MM.1S (cell line): ENCODE data around the gene SIRT7.
"Not testable (repeated sequence)": the region's sequence is repeated elsewhere in the genome, so short reads cannot be mapped to it uniquely, and the experiment has no call there.

Source experiments
- DNase-seq: peaks from one replicate; pipeline ENCODE4 v3.0.0-alpha.2; 2015
- H2AFZ ChIP-seq: fragments of 300-600 bp; sonication (generic); 2 replicates; pipeline ENCODE4 v1.6.0; 2016; ENCODE audit warnings: antibody characterized with exemption, low read length
- H3F3A ChIP-seq: fragments of 300-600 bp; sonication (generic); 2 replicates; pipeline ENCODE4 v1.6.1; 2016; ENCODE audit warnings: mild to moderate bottlenecking, antibody characterized with exemption, low read length, moderate library complexity, mixed read lengths; ENCODE audit not compliant: insufficient read depth
- H3K27ac ChIP-seq: fragments of 300-600 bp; sonication (generic); 2 replicates; pipeline ENCODE4 v1.5.1; 2016; ENCODE audit warnings: mild to moderate bottlenecking, low read length
- H3K27me3 ChIP-seq: fragments of 300-600 bp; sonication (generic); replicated peaks from 2 replicates; pipeline ENCODE4 v1.6.0; 2016; ENCODE audit warnings: low read length; ENCODE audit not compliant: insufficient read depth
- H3K36me3 ChIP-seq: fragments of 300-600 bp; sonication (generic); replicated peaks from 2 replicates; pipeline ENCODE4 v1.6.1; 2016; ENCODE audit warnings: mild to moderate bottlenecking, low read length, mixed read lengths; ENCODE audit not compliant: insufficient read depth
- H3K4me1 ChIP-seq: fragments of 300-600 bp; sonication (generic); 2 replicates; pipeline ENCODE4 v1.6.1; 2016; ENCODE audit warnings: low read length, mixed read lengths
- H3K4me2 ChIP-seq: fragments of 300-600 bp; sonication (generic); 2 replicates; pipeline ENCODE4 v1.6.0; 2016; ENCODE audit warnings: low read depth, low read length
- H3K4me3 ChIP-seq: fragments of 300-600 bp; sonication (generic); 2 replicates; pipeline ENCODE4 v1.5.1; 2016; ENCODE audit warnings: low read length, mixed read lengths
- H3K79me2 ChIP-seq: fragments of 300-600 bp; sonication (generic); 2 replicates; pipeline ENCODE4 v1.6.1; 2016; ENCODE audit warnings: mixed run types, low read length, mixed read lengths
- H3K9ac ChIP-seq: fragments of 300-600 bp; sonication (generic); 2 replicates; pipeline ENCODE4 v1.6.1; 2016; ENCODE audit warnings: low read length, mixed read lengths
- H3K9me2 ChIP-seq: fragments of 300-600 bp; sonication (generic); replicated peaks from 2 replicates; pipeline ENCODE4 v1.6.1; 2016; ENCODE audit warnings: mild to moderate bottlenecking, low read length, mixed read lengths; ENCODE audit not compliant: insufficient read depth
- H3K9me3 ChIP-seq: fragments of 300-600 bp; sonication (generic); replicated peaks from 2 replicates; pipeline ENCODE4 v1.6.1; 2016; ENCODE audit warnings: mild to moderate bottlenecking, low read length, mixed read lengths; ENCODE audit not compliant: insufficient read depth
- H4K20me1 ChIP-seq: fragments of 300-600 bp; sonication (generic); 2 replicates; pipeline ENCODE4 v1.6.1; 2016; ENCODE audit warnings: mild to moderate bottlenecking, low read length, moderate library complexity, mixed read lengths; ENCODE audit not compliant: insufficient read depth
- EZH2 ChIP-seq: fragments of 300-600 bp; sonication (generic); optimal IDR thresholded peaks from 2 replicates; pipeline ENCODE3; 2017; ENCODE audit warnings: low read depth, mild to moderate bottlenecking, antibody characterized with exemption, low read length, mixed read lengths
- EZH2phosphoT487 ChIP-seq: fragments of 300-600 bp; sonication (generic); IDR thresholded peaks from 2 replicates; pipeline ENCODE4 v1.6.1; 2018; ENCODE audit warnings: antibody characterized with exemption, low read length
- TF ChIP-seq, protein P1 (sequence below): fragments of 300-600 bp; sonication (generic); IDR thresholded peaks from 2 replicates; pipeline ENCODE4 v1.5.1; 2016; ENCODE audit warnings: antibody characterized with exemption, low read length, mixed read lengths

The SIRT7 gene

GRCh38 chr17:81921537-81921862, 3.5 kb upstream of the SIRT7 start:
- TF ChIP-seq EZH2phosphoT487: no peak
- no peak for TF ChIP-seq EZH2
- TF ChIP-seq, protein P1, sequence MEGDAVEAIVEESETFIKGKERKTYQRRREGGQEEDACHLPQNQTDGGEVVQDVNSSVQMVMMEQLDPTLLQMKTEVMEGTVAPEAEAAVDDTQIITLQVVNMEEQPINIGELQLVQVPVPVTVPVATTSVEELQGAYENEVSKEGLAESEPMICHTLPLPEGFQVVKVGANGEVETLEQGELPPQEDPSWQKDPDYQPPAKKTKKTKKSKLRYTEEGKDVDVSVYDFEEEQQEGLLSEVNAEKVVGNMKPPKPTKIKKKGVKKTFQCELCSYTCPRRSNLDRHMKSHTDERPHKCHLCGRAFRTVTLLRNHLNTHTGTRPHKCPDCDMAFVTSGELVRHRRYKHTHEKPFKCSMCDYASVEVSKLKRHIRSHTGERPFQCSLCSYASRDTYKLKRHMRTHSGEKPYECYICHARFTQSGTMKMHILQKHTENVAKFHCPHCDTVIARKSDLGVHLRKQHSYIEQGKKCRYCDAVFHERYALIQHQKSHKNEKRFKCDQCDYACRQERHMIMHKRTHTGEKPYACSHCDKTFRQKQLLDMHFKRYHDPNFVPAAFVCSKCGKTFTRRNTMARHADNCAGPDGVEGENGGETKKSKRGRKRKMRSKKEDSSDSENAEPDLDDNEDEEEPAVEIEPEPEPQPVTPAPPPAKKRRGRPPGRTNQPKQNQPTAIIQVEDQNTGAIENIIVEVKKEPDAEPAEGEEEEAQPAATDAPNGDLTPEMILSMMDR: no peak
- no peak for DNase-seq
- H3K9me3 ChIP-seq: no peaks in the 10 kb centered on the region
- no peak overlapping the region for H3K4me3 ChIP-seq
- peaks cover 84% of the 10 kb centered on the region for H3K79me2 ChIP-seq
- peaks cover 35% of the 10 kb centered on the region for H3F3A ChIP-seq
- H3K9me2 ChIP-seq: no peaks in the 10 kb centered on the region
- no peak overlapping the region for H3K9ac ChIP-seq
- H3K27ac ChIP-seq: no peak overlapping the region
- H3K4me2 ChIP-seq: no peak overlapping the region
- H3K36me3 ChIP-seq: no peaks in the 10 kb centered on the region
- no peak overlapping the region for H2AFZ ChIP-seq
- 0 out of 2 replicates have a peak, but pooled peaks cover 3% of the 10 kb centered on the region for H4K20me1 ChIP-seq
- no peaks in the 10 kb centered on the region for H3K27me3 ChIP-seq
- H3K4me1 ChIP-seq: peaks cover 23% of the 10 kb centered on the region

DNA sequence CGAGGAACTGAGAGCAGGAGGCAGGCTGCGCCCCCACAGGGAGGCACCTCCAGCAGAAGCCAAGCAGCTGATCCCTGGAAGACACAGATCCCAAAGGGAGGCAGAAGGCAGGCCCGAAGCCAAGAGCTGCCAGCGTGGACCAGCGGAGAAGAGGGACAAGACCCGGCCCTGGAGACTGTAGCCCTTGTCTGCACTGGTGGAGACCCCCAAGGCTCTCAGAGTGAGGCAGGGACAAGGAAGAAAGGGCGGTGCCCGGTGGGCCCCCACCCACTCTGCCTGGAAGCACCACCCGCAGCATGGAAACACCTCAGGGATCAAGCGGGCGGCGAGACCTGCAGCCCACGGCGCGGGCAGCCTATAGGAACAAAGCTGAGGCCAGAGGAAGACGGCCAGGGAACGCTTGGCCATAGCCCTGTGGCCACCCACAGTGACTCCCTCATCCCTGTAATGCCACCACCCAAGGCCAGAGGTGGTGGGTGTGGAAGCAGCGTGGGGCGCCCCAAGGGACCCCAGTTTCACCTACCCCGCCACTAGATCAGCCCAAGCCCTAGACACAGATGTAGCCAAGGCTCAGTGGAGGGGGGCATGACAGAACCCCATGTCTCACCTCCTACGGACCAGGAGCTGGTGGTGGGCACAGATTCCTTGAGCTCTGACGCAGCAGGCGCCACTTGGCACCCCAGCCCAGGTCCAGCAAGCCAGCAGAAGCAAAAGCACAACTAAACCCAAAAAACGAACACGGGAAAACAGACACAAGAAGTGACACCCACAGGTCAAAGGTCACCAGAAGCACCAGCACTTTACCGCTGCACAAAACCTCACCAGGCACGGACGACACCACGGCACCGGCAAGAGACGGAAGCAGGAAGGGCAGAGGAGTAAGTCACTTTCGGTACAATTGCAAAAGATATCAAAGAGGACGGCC, 2.9 kb upstream of the SIRT7 start:
- Histone ChIP-seq H3K9me2 (no peaks in the 10 kb centered on the region), H3F3A (peaks cover 29% of the 10 kb centered on the region), H3K79me2 (peaks cover 84% of the 10 kb centered on the region), H3K36me3 (no peaks in the 10 kb centered on the region), H2AFZ (no peak overlapping the region), H3K27me3 (no peaks in the 10 kb centered on the region), H3K27ac (no peak overlapping the region), H3K4me1 (peaks cover 18% of the 10 kb centered on the region), H3K4me3 (no peak overlapping the region), H3K9me3 (no peaks in the 10 kb centered on the region), H4K20me1 (no peaks in the 10 kb centered on the region), H3K4me2 (no peak overlapping the region), H3K9ac (no peak overlapping the region)
- TF ChIP-seq, protein P1: no peak
- no peak for TF ChIP-seq EZH2phosphoT487
- no peak for TF ChIP-seq EZH2
- DNase-seq: no peak

DNA sequence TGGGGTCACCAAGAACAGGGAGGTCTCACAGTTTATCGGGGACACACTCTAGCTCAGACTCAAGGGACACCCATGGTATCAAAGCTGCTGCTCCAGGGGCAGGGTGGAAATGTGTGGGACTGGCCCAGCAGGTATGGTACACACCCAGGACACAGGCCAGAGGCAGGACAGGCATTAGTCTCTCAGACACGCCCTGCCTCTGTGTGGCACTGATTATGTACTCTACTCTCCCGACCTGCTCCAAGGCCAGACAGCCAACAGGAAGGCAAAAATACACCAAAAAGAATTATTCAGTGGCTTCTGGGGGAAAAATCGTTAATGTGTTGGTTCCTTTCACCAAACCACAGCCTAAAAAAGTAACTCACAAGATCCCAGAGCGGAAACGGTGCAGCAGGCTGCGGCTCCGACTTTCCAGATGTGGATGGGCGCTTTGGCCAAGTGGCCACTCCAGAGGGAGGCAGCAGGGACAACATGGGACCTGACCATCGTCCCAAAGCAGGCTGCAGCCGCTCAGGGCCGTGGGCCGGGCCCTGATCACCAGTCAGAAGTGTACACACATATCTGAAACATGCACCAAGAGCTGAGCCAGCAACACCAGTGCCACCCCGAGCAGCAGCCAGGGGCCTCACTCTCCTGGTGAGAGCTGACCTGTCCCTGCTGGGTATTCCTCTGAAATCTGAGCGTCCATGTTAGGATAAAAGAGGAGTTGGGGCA, 1.0 kb upstream of the SIRT7 start:
- peaks cover 17% of the 10 kb centered on the region; the same call in 1 of the 2 replicates for H3F3A ChIP-seq
- H3K4me3 ChIP-seq: no peak overlapping the region
- H3K27me3 ChIP-seq: no peaks in the 10 kb centered on the region
- H3K4me1 ChIP-seq: peaks cover 5% of the 10 kb centered on the region
- H4K20me1 ChIP-seq: no peaks in the 10 kb centered on the region
- no peak overlapping the region for H3K4me2 ChIP-seq
- H3K9me3 ChIP-seq: no peaks in the 10 kb centered on the region
- peaks cover 80% of the 10 kb centered on the region for H3K79me2 ChIP-seq
- no peak for DNase-seq
- H3K9me2 ChIP-seq: no peaks in the 10 kb centered on the region
- no peak overlapping the region for H3K9ac ChIP-seq
- H2AFZ ChIP-seq: no peak overlapping the region
- no peak for TF ChIP-seq EZH2
- no peak for TF ChIP-seq EZH2phosphoT487
- TF ChIP-seq, protein P1: no peak
- H3K27ac ChIP-seq: no peak overlapping the region
- peaks cover 6% of the 10 kb centered on the region; the same call in 1 of the 2 replicates for H3K36me3 ChIP-seq

DNA sequence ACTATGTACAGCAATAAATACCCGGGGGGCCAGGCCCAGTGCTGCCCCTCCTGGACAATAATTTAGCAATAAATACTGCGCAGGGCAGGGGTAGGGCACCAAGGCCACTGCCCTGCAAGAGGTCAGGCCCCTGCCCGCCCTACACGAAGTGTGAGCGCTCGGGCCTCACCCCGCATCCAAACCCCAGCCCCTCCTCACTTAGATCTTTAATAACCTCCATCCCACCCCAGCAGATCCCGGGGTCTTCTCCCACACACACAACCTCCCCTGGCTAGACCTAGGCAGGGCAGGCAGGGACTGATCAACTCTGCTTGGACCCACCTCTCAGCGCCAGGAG, 325 bp upstream of the SIRT7 start:
- H3K4me1 ChIP-seq, H3K9ac ChIP-seq, H3K9me3 ChIP-seq, H3K9me2 ChIP-seq, H3K27me3 ChIP-seq, H3K27ac ChIP-seq, H3K36me3 ChIP-seq, H2AFZ ChIP-seq, H4K20me1 ChIP-seq, DNase-seq: not testable (repeated sequence)
- H3K4me3 ChIP-seq: peak overlapping the region; percentile 84; the same call in 1 of the 2 replicates
- H3F3A ChIP-seq: peaks cover 14% of the 10 kb centered on the region; the same call in 1 of the 2 replicates
- H3K79me2 ChIP-seq: peaks cover 73% of the 10 kb centered on the region
- peak overlapping the region; percentile 43; the same call in 1 of the 2 replicates for H3K4me2 ChIP-seq
